Measurements from ENCODE around the gene PCDHGC3. TPM values are rescaled to one million over a fixed set of nuclear protein-coding genes. Genes with fewer than 3 reads are reported as not detected.

Gene PCDHGC3
- total and polyA plus RNA-seq, 9 of the 15 experiments (the other 6 are each of a cell fraction or from before 2014, with no cell fraction given): 0.07 TPM; not detected in 8

DNA sequence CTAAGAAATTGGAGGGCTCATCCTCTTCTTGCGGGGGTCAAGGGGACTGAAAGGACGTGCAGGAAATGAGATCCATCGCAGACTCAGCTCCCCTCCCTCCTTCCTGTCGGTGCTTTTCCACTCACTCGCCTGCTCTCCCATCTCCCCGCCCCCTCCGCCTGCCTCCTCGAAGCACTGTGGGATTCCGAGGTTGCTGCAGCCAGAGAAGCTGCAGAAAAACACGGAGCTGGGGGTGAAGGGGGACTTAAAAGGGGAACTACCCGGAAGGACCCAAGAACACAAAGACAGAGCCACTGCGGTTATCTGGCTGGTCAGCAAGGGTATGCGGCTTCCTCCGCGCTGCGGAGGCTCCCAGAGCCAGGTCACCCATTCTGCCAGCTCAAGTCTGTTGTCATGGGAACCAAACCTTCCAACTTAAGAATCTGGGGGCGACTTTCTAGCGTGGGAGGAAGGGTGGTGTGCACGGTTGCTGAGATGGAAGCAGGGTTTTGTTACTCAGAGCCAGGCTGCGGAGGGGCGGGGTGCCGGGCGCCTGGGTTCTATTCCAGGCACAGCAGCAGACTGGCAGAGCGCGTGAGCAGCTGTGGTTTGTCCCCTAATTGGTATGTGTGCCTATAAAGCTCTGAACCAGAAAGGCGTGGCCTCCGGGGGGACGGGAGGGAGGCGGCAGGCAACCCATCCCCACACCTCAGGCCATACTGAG lies 38.0 kb downstream of the PCDHGC3 start (continued):
- 0 out of 2 replicates have a peak, but pooled peaks have one; percentile 8 for TF ChIP-seq ZBTB33 (CRISPR knock-in tag; IDR thresholded peaks at IDR 0.05)
- no peak for TF ChIP-seq C11orf30 (IDR thresholded peaks at IDR 0.05; ENCODE audit: low read depth)
- peak; percentile 50 for TF ChIP-seq POLR2G (IDR thresholded peaks at IDR 0.05; ENCODE audit: low read depth, low read length)
- TF ChIP-seq ZC3H4 (CRISPR knock-in tag; IDR thresholded peaks at IDR 0.05; ENCODE audit: borderline replicate concordance): no peak

- no peak for FAIRE-seq
- H3K9me3 ChIP-seq (replicated peaks; ENCODE audit: control insufficient read depth, insufficient read depth, low read depth, low read length): no peaks in the 10 kb centered on the region
- ChIA-PET CTCF (ENCODE audit: low intra/inter-chr PET ratio) (interaction anchor here (0.6 to 1.2 kb wide), 2 partner anchors 141 to 152 kb away, joined by 3 read pairs; partner anchors contain the start of gene PCDHGA6), POLR2A (interaction anchor here (0.6 to 1.8 kb wide), 9 partner anchors 17 to 194 kb away, joined by 3 to 7 read pairs (median 4); partner anchors contain the start of genes PCDHGC5 and TAF7)
- no peak overlapping the region for H2AFZ ChIP-seq (ENCODE audit: low read depth, low read length)
- H3K36me3 ChIP-seq (ENCODE audit: control insufficient read depth, insufficient read depth, low read length): peaks cover 65% of the 10 kb centered on the region
- no peaks in the 10 kb centered on the region for H4K20me1 ChIP-seq (replicated peaks; ENCODE audit: control insufficient read depth, insufficient read depth, low read length)
- no peak overlapping the region for H3K4me2 ChIP-seq (ENCODE audit: insufficient read depth, low read length)
- TF ChIP-seq ERF (CRISPR knock-in tag; IDR thresholded peaks at IDR 0.05) (no peak), HDGF (IDR thresholded peaks at IDR 0.05) (no peak), E2F3 (CRISPR knock-in tag; IDR thresholded peaks at IDR 0.05) (no peak)
- H3K27me3 ChIP-seq (ENCODE audit: control insufficient read depth in 2 of 2, insufficient read depth in 2 of 2, low read length in 2 of 2): peaks cover 0 to 2% of the 10 kb centered on the region in 2 experiments; a peak in 1 of 5 replicates
- no peak overlapping the region for H3K9ac ChIP-seq (ENCODE audit: insufficient read depth in 1 of 2, low read depth in 2 of 2, low read length in 2 of 2)
- BruUV-seq (replicated peaks): no TSS peak
- intact Hi-C loops (cut with micrococcal nuclease): loop anchor here (5.0 to 10.0 kb wide), 3 partner anchors 92 to 280 kb away; partner anchors contain the start of genes PCDHGA11 and PCDHGA3
- H3K4me1 ChIP-seq (replicated peaks in 1 of 2; ENCODE audit: control insufficient read depth in 2 of 2, insufficient read depth in 2 of 2, low read length in 2 of 2): peaks cover 5 to 17% of the 10 kb centered on the region in 2 experiments; a peak in 3 of 5 replicates
- no peak overlapping the region for H3K4me3 ChIP-seq
- 92% methylated on average over 5 of the region's 6 CpGs for WGBS (ENCODE audit: insufficient coverage, low coverage, missing lambda C conversion rate)
- no peak for ATAC-seq
- no peak overlapping the region for H3K27ac ChIP-seq (ENCODE audit: extremely low read depth, low read depth, low read length)
- no peaks in the 10 kb centered on the region for H3K79me2 ChIP-seq (ENCODE audit: control insufficient read depth, insufficient read depth, low read length)
- in situ Hi-C loops (cut with MboI): no loop called here
- H3K9me1 ChIP-seq (ENCODE audit: control insufficient read depth, insufficient read depth, low read length): peaks cover 8% of the 10 kb centered on the region
- no peak for DNase-seq (ENCODE audit: extremely low read depth in 1 of 4, low spot score in 3 of 4)
Measured at GRCh38 chr5:141514330-141515133, 38.8 kb downstream of the PCDHGC3 start.
